Measurements from ENCODE around the gene CACNB3.

CACNB3 gene

GRCh38 chr12:48827513-48828096 is 9.3 kb downstream of the CACNB3 start:
- Histone ChIP-seq H3K27ac (no peak overlapping the region), H3K27me3 (ENCODE audit: control insufficient read depth, insufficient read depth, low read length) (no peaks in the 10 kb centered on the region), H3K4me2 (ENCODE audit: low read length) (no peak overlapping the region), H3K9me3 (ENCODE audit: control insufficient read depth, low read length) (no peaks in the 10 kb centered on the region), H3K79me2 (no peaks in the 10 kb centered on the region), H3K9ac (no peak overlapping the region), H2AFZ (no peak overlapping the region), H3K4me1 (no peaks in the 10 kb centered on the region), H3K36me3 (ENCODE audit: control insufficient read depth, insufficient read depth, low read length) (no peaks in the 10 kb centered on the region), H3K4me3 (ENCODE audit: low read depth, low read length) (no peak overlapping the region)
- TF ChIP-seq CTCF (IDR thresholded peaks at IDR 0.05) = no peak

GRCh38 chr12:48828293-48828692 is 10.0 kb downstream of the CACNB3 start:
- Histone ChIP-seq H3K27me3 (ENCODE audit: control insufficient read depth, insufficient read depth, low read length) (no peaks in the 10 kb centered on the region), H3K9me3 (ENCODE audit: control insufficient read depth, low read length) (no peaks in the 10 kb centered on the region), H3K4me3 (ENCODE audit: low read depth, low read length) (no peak overlapping the region), H3K27ac (no peak overlapping the region), H3K4me2 (ENCODE audit: low read length) (no peak overlapping the region), H3K79me2 (no peaks in the 10 kb centered on the region), H2AFZ (no peak overlapping the region), H3K9ac (no peak overlapping the region), H3K4me1 (no peaks in the 10 kb centered on the region), H3K36me3 (ENCODE audit: control insufficient read depth, insufficient read depth, low read length) (no peaks in the 10 kb centered on the region)
- TF ChIP-seq CTCF (IDR thresholded peaks at IDR 0.05) = no peak

DNA sequence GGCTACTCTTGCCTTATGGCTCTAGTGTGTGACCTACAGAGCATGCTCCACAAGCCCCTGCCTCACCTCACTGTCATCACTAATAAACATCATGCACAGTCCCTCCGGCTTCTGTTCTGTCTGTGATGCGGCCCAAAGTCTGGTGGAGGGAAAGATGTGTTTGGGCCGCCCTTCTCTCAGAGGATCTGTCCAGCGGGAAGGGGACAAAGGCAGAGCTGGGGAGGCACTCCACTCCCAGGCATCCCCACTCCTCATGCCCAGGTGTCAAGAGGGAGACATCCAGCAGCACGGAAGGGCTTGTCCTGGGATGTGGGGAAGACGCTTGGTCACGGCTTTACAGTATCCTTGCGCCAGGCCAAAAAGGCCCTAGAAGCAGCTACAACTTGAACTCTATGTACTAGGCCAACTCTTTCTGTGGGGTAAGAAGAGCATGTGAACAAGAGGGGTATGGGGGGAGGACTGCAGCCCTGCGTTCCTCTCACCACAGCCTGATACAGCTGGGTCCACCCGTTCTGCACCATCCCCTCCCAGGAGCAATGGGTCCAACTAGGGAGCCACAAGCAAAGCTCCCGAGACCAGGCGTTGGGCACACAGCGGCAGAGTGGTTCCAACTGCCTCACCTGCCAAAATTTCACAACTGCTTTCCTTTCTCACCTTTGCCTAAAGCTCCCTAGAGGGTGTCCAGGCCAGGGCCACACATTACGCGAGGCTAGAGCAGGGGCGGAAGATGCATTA is 10.7 kb downstream of the CACNB3 start:
- Histone ChIP-seq H2AFZ (no peak overlapping the region), H3K27me3 (ENCODE audit: control insufficient read depth, insufficient read depth, low read length) (no peaks in the 10 kb centered on the region), H3K27ac (no peak overlapping the region), H3K36me3 (ENCODE audit: control insufficient read depth, insufficient read depth, low read length) (no peaks in the 10 kb centered on the region), H3K4me1 (no peaks in the 10 kb centered on the region), H3K79me2 (no peaks in the 10 kb centered on the region), H3K9ac (no peak overlapping the region), H3K9me3 (ENCODE audit: control insufficient read depth, low read length) (no peaks in the 10 kb centered on the region), H3K4me3 (ENCODE audit: low read depth, low read length) (no peak overlapping the region), H3K4me2 (ENCODE audit: low read length) (no peak overlapping the region)
- no peak for TF ChIP-seq CTCF (IDR thresholded peaks at IDR 0.05)

GRCh38 chr12:48831257-48831656 is 13.0 kb downstream of the CACNB3 start:
- no peak for TF ChIP-seq CTCF (IDR thresholded peaks at IDR 0.05)
- Histone ChIP-seq H3K27ac (no peak overlapping the region), H2AFZ (no peak overlapping the region), H3K4me1 (no peaks in the 10 kb centered on the region), H3K9me3 (ENCODE audit: control insufficient read depth, low read length) (no peaks in the 10 kb centered on the region), H3K36me3 (ENCODE audit: control insufficient read depth, insufficient read depth, low read length) (no peaks in the 10 kb centered on the region), H3K9ac (no peak overlapping the region), H3K4me2 (ENCODE audit: low read length) (no peak overlapping the region), H3K79me2 (no peaks in the 10 kb centered on the region), H3K4me3 (ENCODE audit: low read depth, low read length) (no peak overlapping the region), H3K27me3 (ENCODE audit: control insufficient read depth, insufficient read depth, low read length) (no peaks in the 10 kb centered on the region)

Measured in parathyroid adenoma (tissue), 2 donors.